PC-3 (cell line): ENCODE results near the gene SGCG. TPM values are rescaled to one million over a fixed set of nuclear protein-coding genes. Genes with fewer than 3 reads are reported as not detected.

Experiments
- ATAC-seq: fragments of 200-7000 bp; cut with Tn5 transposase; 2 replicates; pipeline ENCODE4 v1.9.1; 2020; ENCODE audit warnings: mild to moderate bottlenecking, moderate library complexity
- BruUV-seq: library from RNA; stranded (reverse); fragments of 400-500 nt; replicated peaks from 2 replicates; lab custom pipeline; 2021; lab: Mats Ljungman, UMichigan
- CTCF ChIA-PET: fragments of 300-600 bp; sonication (Branson Sonifier 250); formaldehyde crosslinking; loops from one replicate; lab custom pipeline; 2022; ENCODE audit warnings: antibody characterized with exemption; lab: Charles Lee
- POLR2A ChIA-PET: fragments of 300-600 bp; sonication (Branson Sonifier 250); formaldehyde crosslinking; loops from one replicate; lab custom pipeline; 2022; ENCODE audit warnings: antibody characterized with exemption; ENCODE audit not compliant: unreplicated experiment; lab: Charles Lee
- DNase-seq: peaks from one replicate; pipeline ENCODE4 v3.0.0-alpha.2; 2015
- H2AFZ ChIP-seq: fragments of 300-600 bp; sonication (generic); 2 replicates; pipeline ENCODE4 v1.6.0; 2016; ENCODE audit warnings: antibody characterized with exemption, low read length
- H3F3A ChIP-seq: fragments of 300-600 bp; sonication (generic); one replicate; pipeline ENCODE4 v1.6.0; 2017; ENCODE audit warnings: antibody characterized with exemption, low read length, control low read depth, mild to moderate bottlenecking; ENCODE audit not compliant: unreplicated experiment
- H3K27ac ChIP-seq: fragments of 300-600 bp; sonication (generic); 2 replicates; pipeline ENCODE4 v1.5.1; 2016; ENCODE audit warnings: mild to moderate bottlenecking, low read length
- H3K27me3 ChIP-seq: fragments of 300-600 bp; sonication (generic); 2 replicates; pipeline ENCODE4 v1.6.1; 2016; ENCODE audit warnings: low read length, mixed read lengths
- H3K36me3 ChIP-seq: fragments of 300-600 bp; sonication (generic); 2 replicates; pipeline ENCODE4 v1.6.1; 2016; ENCODE audit warnings: low read depth, mixed run types, low read length, mixed read lengths
- H3K4me1 ChIP-seq: fragments of 300-600 bp; sonication (generic); 2 replicates; pipeline ENCODE4 v1.5.1; 2016; ENCODE audit warnings: low read length; ENCODE audit not compliant: insufficient read depth
- H3K4me2 ChIP-seq: fragments of 300-600 bp; sonication (generic); 2 replicates; pipeline ENCODE4 v1.6.0; 2016; ENCODE audit warnings: low read length
- H3K4me3 ChIP-seq: fragments of 300-600 bp; sonication (generic); 2 replicates; pipeline ENCODE4 v1.5.1; 2016; ENCODE audit warnings: mild to moderate bottlenecking, low read length, mixed read lengths
- H3K79me2 ChIP-seq: fragments of 300-600 bp; sonication (generic); 2 replicates; pipeline ENCODE4 v1.6.1; 2017; ENCODE audit warnings: low read length, mixed read lengths
- H3K9ac ChIP-seq: fragments of 300-600 bp; sonication (generic); 2 replicates; pipeline ENCODE4 v1.6.0; 2016; ENCODE audit warnings: mild to moderate bottlenecking, low read length
- H3K9me2 ChIP-seq: fragments of 300-600 bp; sonication (generic); replicated peaks from 2 replicates; pipeline ENCODE4 v1.6.1; 2016; ENCODE audit warnings: mixed run types, low read length, mixed read lengths
- H3K9me3 ChIP-seq: fragments of 300-600 bp; sonication (generic); 2 replicates; pipeline ENCODE4 v1.6.1; 2016; ENCODE audit warnings: low read length, mixed read lengths
- H4K20me1 ChIP-seq: fragments of 300-600 bp; sonication (generic); 2 replicates; pipeline ENCODE4 v1.6.1; 2016; ENCODE audit warnings: low read length, mixed read lengths
- CTCF ChIP-seq: fragments of 300-600 bp; sonication (generic); conservative IDR thresholded peaks from 2 replicates; pipeline ENCODE4 v1.5.1; 2017; ENCODE audit warnings: antibody characterized with exemption, low read depth, mild to moderate bottlenecking, low read length
- EZH2 ChIP-seq: fragments of 300-600 bp; sonication (generic); IDR thresholded peaks from one replicate; pipeline ENCODE4 v1.6.1; 2017; ENCODE audit warnings: antibody characterized with exemption, mild to moderate bottlenecking, low read length; ENCODE audit not compliant: unreplicated experiment
- EZH2phosphoT487 ChIP-seq: fragments of 300-600 bp; sonication (generic); IDR thresholded peaks from 2 replicates; pipeline ENCODE4 v1.6.1; 2018; ENCODE audit warnings: mild to moderate bottlenecking, antibody characterized with exemption, low read length, borderline replicate concordance
- intact Hi-C: fragments of 100-400 bp; cut with micrococcal nuclease; formaldehyde crosslinking; loops from 2 replicates; pipeline ENCODE4 v1.9.0; 2023
- total RNA-seq: library from RNA; depleted of rRNA; stranded (reverse); fragments of >200 nt; gene quantifications from 2 replicates; pipeline ENCODE4 v1.2.3, GENCODE V29; 2014

SGCG gene
- total RNA-seq, 1 experiment from 2014 or later: not detected

GRCh38 chr13:23267571-23267970 is 86.8 kb downstream of the SGCG start:
- Histone ChIP-seq H3K4me1 (no peaks in the 10 kb centered on the region), H3K27me3 (peaks cover 31% of the 10 kb centered on the region), H3K36me3 (no peaks in the 10 kb centered on the region), H3K79me2 (no peaks in the 10 kb centered on the region), H3K4me2 (no peak overlapping the region), H3F3A (no peaks in the 10 kb centered on the region), H3K9me3 (no peaks in the 10 kb centered on the region), H3K4me3 (no peak overlapping the region), H3K9me2 (no peaks in the 10 kb centered on the region), H4K20me1 (no peaks in the 10 kb centered on the region), H2AFZ (no peak overlapping the region), H3K27ac (no peak overlapping the region), H3K9ac (no peak overlapping the region)
- no TSS peak for BruUV-seq
- intact Hi-C loops: no loop called here
- no peak for ATAC-seq
- POLR2A ChIA-PET: no interaction called here
- TF ChIP-seq EZH2phosphoT487: no peak
- TF ChIP-seq CTCF: no peak
- no peak for TF ChIP-seq EZH2
- CTCF ChIA-PET: no interaction called here
- no peak for DNase-seq

GRCh38 chr13:23268441-23268840 is 87.7 kb downstream of the SGCG start:
- H2AFZ ChIP-seq: no peak overlapping the region
- no peak overlapping the region for H3K27ac ChIP-seq
- H3K27me3 ChIP-seq: peaks cover 29% of the 10 kb centered on the region
- no peaks in the 10 kb centered on the region for H3F3A ChIP-seq
- ChIA-PET CTCF (no interaction called here), POLR2A (no interaction called here)
- ATAC-seq (no peak), DNase-seq (no peak)
- no TSS peak for BruUV-seq
- H3K9me2 ChIP-seq: no peaks in the 10 kb centered on the region
- intact Hi-C loops: no loop called here
- H3K4me3 ChIP-seq: no peak overlapping the region
- no peaks in the 10 kb centered on the region for H3K4me1 ChIP-seq
- H4K20me1 ChIP-seq: no peaks in the 10 kb centered on the region
- no peaks in the 10 kb centered on the region for H3K36me3 ChIP-seq
- TF ChIP-seq EZH2 (no peak), CTCF (no peak), EZH2phosphoT487 (no peak)
- no peaks in the 10 kb centered on the region for H3K9me3 ChIP-seq
- no peaks in the 10 kb centered on the region for H3K79me2 ChIP-seq
- H3K9ac ChIP-seq: no peak overlapping the region
- no peak overlapping the region for H3K4me2 ChIP-seq

GRCh38 chr13:23271331-23271730 is 90.6 kb downstream of the SGCG start:
- H3K4me3 ChIP-seq: no peak overlapping the region
- no peaks in the 10 kb centered on the region for H3K9me3 ChIP-seq
- POLR2A ChIA-PET: no interaction called here
- no peak overlapping the region for H3K27ac ChIP-seq
- ATAC-seq (no peak), DNase-seq (no peak)
- peaks cover 20% of the 10 kb centered on the region for H3K27me3 ChIP-seq
- H3K9ac ChIP-seq: no peak overlapping the region
- no peak overlapping the region for H2AFZ ChIP-seq
- CTCF ChIA-PET: no interaction called here
- no peaks in the 10 kb centered on the region for H4K20me1 ChIP-seq
- intact Hi-C loops: no loop called here
- H3K4me1 ChIP-seq: no peaks in the 10 kb centered on the region
- H3K79me2 ChIP-seq: no peaks in the 10 kb centered on the region
- no peak overlapping the region for H3K4me2 ChIP-seq
- TF ChIP-seq CTCF (no peak), EZH2phosphoT487 (no peak), EZH2 (no peak)
- BruUV-seq: no TSS peak
- no peaks in the 10 kb centered on the region for H3K36me3 ChIP-seq
- H3F3A ChIP-seq: no peaks in the 10 kb centered on the region
- no peaks in the 10 kb centered on the region for H3K9me2 ChIP-seq
